NCI-H510A (cell line): Measurements from ENCODE around the gene RRAS.
"Not testable (repeated sequence)": the region's sequence is repeated elsewhere in the genome, so short reads cannot be mapped to it uniquely, and the experiment has no call there.

Source experiments
- DNase-seq: peaks from one replicate; lab custom pipeline; 2025; lab: John Stamatoyannopoulos, UW

RRAS gene

DNA sequence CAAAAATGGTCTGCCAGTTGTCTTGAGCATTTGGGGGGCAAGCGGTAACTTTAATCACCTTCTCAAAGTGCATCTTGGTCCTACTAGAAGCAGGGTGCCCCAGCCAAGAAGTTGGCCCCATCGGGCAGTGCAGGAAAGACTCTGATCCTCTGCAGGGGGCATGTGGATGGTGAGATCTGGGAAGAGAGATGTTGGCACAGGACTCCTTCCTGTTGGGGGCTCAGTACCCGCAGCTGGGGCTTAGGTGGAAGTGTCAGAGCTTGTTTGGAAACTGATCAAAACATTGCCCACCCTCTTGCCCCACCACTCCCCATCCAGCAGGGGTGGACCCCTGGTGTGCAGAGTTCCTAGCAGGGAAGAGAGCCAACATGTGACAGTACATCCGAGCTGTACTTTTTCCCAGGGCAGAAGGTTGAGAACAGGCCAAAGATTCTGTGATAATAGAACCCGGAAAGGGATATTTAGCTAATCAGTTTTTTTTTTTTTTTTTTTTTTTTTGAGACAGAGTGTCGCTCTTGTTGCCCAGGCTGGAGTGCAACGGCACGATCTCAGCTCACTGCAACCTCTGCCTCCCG, 8.8 kb downstream of the RRAS start:
- DNase-seq, result no peak

DNA sequence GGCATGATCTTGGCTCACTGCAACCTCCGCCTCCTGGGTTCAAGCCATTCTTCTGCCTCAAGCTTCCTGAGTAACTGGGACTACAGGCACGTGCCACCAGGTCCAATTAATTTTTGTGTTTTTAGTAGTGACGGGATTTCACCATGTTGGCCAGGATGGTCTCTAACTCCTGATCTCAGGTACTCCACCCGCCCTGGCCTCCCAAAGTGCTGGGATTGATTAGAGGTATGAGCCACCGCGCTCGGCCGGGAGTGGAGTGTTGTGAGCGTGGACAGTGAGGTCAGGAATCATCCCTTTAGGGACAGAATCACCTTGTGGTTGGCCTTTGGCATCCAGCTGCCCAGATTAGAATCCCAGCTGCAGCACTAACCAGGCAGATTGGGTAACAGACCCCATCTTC, 10.3 kb downstream of the RRAS start:
- no peak for DNase-seq

- no peak for DNase-seq
These were observed 13.7 kb downstream of the RRAS start for GRCh38 chr19:49626226-49626625.

DNA sequence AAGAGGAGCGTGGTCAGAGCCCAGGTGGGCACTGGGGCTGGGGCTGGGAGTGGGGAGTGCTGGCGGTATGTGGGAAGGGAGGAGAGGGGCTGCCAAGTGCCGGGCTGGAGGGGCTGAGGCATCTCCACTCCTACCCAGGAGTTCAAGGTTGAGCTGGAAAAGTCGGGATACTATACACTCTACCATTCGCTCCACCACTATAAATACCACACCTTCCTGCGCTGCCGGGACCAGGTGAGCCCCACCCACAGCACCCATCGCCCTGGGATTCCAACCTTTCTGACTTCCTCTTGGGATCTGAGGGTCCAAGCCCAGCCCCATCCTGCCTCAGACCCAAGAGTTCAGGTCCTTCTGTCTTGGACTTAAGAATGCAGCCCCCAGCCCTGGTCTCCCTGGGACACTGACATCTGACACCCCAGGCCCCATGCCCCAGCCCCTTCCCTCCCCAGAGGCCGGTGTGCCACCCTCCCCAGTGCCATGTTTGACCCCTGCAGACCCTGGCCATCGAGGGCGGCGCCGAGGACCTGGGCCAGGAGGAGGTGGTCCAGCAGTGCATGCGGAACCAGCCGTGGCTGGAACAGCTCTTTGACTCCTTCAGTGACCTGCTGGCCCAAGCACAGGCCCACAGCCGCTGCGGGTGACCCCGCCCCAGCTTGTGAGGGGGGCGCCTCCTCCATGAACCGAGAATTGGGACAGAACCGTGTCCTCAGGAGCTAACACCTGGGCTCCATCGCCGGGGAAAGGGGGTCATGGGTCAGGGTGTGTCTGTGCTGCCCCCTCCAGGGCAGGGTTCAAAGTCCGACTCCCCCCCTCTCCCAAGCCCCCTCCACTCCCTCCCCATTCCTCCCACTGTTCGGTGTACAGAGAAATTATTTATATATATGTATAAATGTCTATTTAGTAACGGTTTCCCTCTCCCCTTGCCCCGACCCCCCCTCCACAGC, 14.7 kb downstream of the RRAS start:
- DNase-seq, result no peak

DNA sequence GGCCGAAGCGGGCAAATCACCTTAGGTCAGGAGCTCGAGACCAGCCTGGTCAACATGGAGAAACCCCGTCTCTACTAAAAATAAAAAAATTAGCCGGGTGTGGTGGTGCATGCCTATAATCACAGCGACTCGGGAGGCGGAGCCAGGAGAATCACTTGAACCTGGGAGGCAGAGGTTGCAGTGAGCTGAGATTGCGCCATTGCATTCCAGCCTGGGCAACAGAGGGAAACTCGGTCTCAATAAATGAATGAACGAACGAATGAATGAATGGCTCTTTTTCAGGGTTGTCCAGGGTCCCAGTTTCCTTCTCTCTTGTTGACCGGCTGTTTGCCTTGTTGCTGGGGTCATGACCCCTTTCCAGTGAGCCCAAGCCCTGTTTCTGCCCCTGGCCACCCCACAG, 22.1 kb downstream of the RRAS start:
- not testable (repeated sequence) for DNase-seq

GRCh38 chr19:49616945-49617344, 23.0 kb downstream of the RRAS start:
- no peak for DNase-seq

DNA sequence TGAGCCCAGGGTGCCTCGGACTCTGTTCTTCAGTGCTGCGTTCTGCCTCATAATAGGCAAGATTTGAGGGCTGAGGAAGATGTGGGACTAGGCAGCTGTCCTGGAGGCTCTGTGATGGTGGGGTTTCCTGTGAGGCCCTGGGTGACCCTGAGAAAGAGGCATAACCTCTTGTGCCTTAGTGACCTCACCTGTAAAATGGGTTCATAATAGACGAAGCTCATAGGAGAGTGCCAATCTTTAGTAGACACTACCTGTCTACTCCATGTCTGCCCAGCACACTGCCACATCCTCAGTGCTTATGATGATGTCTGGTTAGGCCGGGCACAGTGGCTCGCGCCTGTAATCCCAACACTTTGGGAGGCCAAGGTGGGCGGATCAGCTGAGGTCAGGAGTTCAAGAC, 23.4 kb downstream of the RRAS start:
- no peak for DNase-seq

- no peak for DNase-seq
These were observed 24.1 kb downstream of the RRAS start for GRCh38 chr19:49615861-49616260.

DNA sequence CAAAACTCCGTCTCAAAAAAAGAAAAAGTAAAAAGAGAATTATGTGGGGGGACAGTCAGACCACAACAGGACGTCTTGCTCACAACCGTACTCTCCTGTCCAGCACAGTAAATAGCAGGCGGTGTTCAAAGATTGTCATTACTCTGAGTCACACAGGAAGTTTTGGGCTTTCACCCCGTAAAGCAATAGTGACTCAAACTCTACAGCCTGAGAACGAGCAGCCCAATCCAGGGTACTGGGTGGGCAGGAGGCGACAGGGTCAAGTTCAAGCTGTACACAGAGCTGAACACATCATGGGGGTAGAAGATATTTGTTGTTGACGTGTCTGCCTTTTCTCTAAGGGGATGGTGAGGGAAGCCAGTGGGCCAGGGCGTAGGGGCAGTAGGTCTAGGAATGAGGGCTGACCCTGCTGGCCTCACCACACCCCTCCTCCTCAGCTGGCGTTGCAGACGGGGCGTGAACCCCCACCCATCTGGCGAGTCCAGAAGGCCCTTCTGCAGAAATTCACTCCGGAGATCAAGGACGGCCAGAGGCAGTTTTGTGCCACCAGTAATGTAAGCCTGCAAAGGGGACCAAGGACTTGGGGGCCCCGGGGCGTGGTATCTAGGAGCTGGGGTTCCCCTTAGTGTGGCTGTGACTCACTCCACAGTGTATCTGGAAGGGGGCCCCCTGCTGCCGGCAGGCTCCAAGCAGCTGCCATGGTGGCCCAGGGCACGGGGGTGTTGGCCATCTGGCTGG, 25.7 kb downstream of the RRAS start:
- no peak for DNase-seq

DNA sequence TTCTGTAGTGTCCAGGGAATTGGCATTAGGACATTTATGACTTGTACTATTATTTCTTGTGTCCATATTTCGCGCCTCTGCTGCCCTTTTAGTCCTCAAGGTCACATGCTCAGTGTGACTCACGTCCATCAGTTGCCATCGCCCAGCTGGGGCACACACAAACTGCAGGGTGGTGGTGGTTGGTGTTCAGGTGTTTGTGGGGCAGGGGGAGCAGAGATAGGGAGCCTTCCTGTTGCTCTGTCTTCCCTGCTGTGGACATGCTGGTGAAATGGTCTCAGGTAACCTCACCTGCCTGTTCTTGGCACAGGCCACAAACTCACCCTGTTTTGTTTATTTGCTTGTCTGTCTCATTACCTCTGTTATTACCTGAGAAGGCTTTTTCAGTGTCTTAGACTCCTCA, 26.6 kb downstream of the RRAS start:
- no peak for DNase-seq

GRCh38 chr19:49609499-49610092, 30.3 kb downstream of the RRAS start:
- DNase-seq, result no peak

DNA sequence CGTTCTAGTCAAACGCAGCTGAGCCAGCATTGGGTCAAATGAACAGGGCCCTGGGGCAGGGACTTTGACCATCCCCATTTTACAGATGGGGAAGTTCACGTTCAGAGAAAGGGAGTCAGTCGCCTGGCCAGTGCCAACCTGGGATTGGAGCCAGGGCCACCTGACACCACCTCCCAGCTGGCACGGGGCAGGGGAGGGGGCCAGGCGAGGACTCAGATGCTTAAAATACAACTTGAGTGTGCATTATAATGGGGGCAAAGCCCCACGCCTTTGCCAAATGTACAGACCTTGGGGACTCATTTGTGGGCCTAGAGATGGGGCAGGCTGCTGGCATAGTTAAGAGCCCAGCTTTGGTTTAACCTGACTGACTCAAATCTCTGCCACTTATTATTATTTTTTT, 34.3 kb downstream of the RRAS start:
- no peak for DNase-seq

GRCh38 chr19:49602806-49603205, 37.1 kb downstream of the RRAS start:
- DNase-seq, result no peak

GRCh38 chr19:49601482-49602038, 38.4 kb downstream of the RRAS start:
- DNase-seq, result no peak

DNA sequence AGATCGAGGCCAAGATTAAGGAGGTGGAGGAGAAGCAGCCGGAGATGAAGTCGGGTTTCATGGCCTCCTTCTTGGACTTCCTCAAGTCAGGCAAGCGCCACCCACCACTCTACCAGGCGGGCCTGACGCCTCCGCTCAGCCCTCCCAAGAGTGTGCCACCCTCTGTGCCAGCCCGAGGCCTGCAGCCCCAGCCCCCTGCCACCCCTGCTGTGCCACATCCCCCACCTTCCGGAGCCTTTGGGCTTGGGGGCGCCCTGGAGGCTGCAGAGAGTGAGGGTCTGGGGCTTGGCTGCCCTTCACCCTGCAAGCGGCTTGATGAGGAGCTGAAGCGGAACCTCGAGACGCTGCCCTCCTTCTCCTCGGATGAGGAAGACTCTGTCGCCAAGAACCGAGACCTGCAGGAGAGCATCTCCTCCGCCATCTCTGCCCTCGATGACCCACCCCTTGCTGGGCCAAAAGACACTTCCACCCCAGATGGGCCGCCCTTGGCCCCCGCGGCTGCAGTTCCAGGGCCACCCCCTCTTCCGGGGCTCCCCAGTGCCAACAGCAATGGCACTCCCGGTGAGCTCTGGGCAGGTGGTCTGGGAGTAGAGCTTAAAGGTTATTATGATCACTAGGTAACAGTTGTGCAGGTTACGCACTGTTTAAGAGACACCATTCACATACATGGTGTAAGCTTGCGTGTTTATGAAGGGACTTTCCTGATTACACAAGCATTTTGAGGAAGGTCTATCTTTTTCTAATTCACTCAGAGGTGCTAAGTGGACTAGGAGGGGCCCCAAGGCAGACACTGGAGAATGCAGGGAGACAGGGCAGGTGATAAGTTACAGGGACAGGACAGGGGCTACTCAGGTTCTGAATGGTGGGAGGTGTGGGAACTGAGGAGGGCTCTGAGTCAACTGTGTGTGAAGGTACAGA, 40.3 kb downstream of the RRAS start:
- no peak for DNase-seq

GRCh38 chr19:49597703-49597974, 42.3 kb downstream of the RRAS start:
- DNase-seq, result no peak

GRCh38 chr19:49596954-49597702, 42.8 kb downstream of the RRAS start:
- no peak for DNase-seq

GRCh38 chr19:49596407-49596806, 43.5 kb downstream of the RRAS start:
- DNase-seq, result no peak

DNA sequence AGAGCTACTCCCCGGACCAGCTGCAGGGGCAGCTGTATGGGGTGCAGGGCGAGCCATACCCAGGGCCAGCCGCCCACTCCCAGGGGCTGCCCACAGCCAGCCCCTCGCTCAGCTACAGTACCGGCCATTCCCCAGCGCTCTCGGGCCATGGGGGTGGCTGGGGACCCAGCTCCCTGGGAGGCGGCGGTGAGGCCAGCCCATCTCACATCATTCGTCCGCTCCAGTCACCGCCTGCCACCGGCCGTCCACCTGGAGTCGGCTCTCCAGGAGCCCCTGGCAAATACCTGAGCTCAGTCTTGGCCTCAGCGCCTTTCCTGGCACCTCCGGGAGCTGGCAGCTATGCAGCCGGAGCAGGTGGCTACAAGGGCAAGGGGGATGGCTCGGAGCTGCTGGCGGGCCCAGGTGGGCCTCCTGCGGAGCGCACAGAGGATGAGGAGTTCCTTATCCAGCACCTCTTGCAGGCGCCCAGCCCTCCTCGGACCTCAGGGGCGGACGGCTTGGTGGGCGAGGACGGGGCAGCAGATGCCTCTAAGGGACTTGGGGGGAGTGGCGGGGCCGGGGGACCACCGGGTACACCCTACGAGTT, 44.0 kb downstream of the RRAS start:
- no peak for DNase-seq
